ENCODE results near the gene KIF3C. TPM values are rescaled to one million over a fixed set of nuclear protein-coding genes. Genes with fewer than 3 reads are reported as not detected.

Gene KIF3C
- total and polyA plus RNA-seq, 2 of the 8 experiments (the other 6 are each of a cell fraction or from before 2014, with no cell fraction given), result 13.4 to 58.1 TPM

GRCh38 chr2:25895018-25895417 lies 87.3 kb downstream of the KIF3C start:
- Histone ChIP-seq H3K4me1 (replicated peaks in 1 of 4; ENCODE audit: control insufficient read depth in 3 of 4, insufficient read depth in 4 of 4, low read length in 3 of 4) (peaks cover 0 to 2% (median under 1%) of the 10 kb centered on the region in 4 experiments; a peak in 2 of 7 replicates), H2BK12ac (ENCODE audit: low read depth, low read length) (no peak overlapping the region), H3K27ac (ENCODE audit: low read depth, low read length) (no peak overlapping the region), H4K8ac (ENCODE audit: extremely low read depth, insufficient read depth, low read length) (no peak overlapping the region), H3K9ac (replicated peaks in 1 of 4; ENCODE audit: extremely low read depth in 1 of 4, low read depth in 3 of 4, low read length in 3 of 4) (no peak overlapping the region), H3K23me2 (ENCODE audit: low read depth, low read length) (no peaks in the 10 kb centered on the region; the same call in 1 of the 2 replicates), H3K23ac (ENCODE audit: insufficient read length) (no peak overlapping the region), H2BK5ac (ENCODE audit: low read depth, low read length) (no peak overlapping the region), H4K20me1 (replicated peaks in 1 of 2; ENCODE audit: control insufficient read depth in 1 of 2, insufficient read depth in 2 of 2, low read length in 2 of 2) (no peaks in the 10 kb centered on the region), H4K91ac (replicated peaks; ENCODE audit: insufficient read length, low read length) (no peak overlapping the region), H2AFZ (ENCODE audit: low read length) (no peak overlapping the region), H3K36me3 (ENCODE audit: control insufficient read depth in 2 of 4, insufficient read depth in 4 of 4, low read length in 3 of 4) (no peaks in the 10 kb centered on the region), H3K4me2 (ENCODE audit: insufficient read depth in 1 of 2, low read depth in 2 of 2, low read length in 2 of 2) (no peak overlapping the region), H3K18ac (ENCODE audit: extremely low read depth, low read length) (no peak overlapping the region), H4K5ac (ENCODE audit: insufficient read length, low read depth, low read length) (no peak overlapping the region), H3K9me3 (ENCODE audit: insufficient read depth in 2 of 2, low read depth in 1 of 2, low read length in 1 of 2) (no peaks in the 10 kb centered on the region), H2AK5ac (ENCODE audit: low read depth, low read length) (no peak overlapping the region), H3K79me1 (ENCODE audit: low read depth, low read length) (no peaks in the 10 kb centered on the region), H2BK15ac (ENCODE audit: low read length) (no peak overlapping the region), H3K56ac (replicated peaks; ENCODE audit: insufficient read length, low read depth, low read length) (no peak overlapping the region), H2BK120ac (replicated peaks; ENCODE audit: low read depth, low read length) (no peak overlapping the region), H3K14ac (ENCODE audit: insufficient read length) (no peak overlapping the region), H3K27me3 (replicated peaks in 1 of 4; ENCODE audit: control insufficient read depth in 3 of 4, extremely low read depth in 1 of 4, insufficient read depth in 3 of 4, low read length in 3 of 4) (no peaks in the 10 kb centered on the region), H3K79me2 (ENCODE audit: control insufficient read depth in 1 of 2, insufficient read depth in 2 of 2, low read length in 2 of 2) (no peaks in the 10 kb centered on the region), H2BK20ac (ENCODE audit: low read length) (no peak overlapping the region), H3K4me3 (ENCODE audit: extremely low read depth in 1 of 4, insufficient read depth in 2 of 4, low read depth in 3 of 4, low read length in 4 of 4) (no peak overlapping the region), H3K4ac (replicated peaks; ENCODE audit: insufficient read length, low read depth, low read length) (no peak overlapping the region)
- POLR2A ChIA-PET (ENCODE audit: partially characterized antibody), result interaction anchor here (1.1 to 2.5 kb wide), 3 partner anchors 12 to 138 kb away, joined by 3 to 14 read pairs (median 4); partner anchors contain the start of genes ASXL2 and RAB10
- CTCF ChIA-PET (ENCODE audit: partially characterized antibody), result interaction anchor here (0.6 to 2.0 kb wide), 5 partner anchors 11 to 341 kb away, joined by 3 to 5 read pairs (median 3); no protein-coding TSS in a partner anchor
- FAIRE-seq (no peak), DNase-seq (ENCODE audit: low read depth in 1 of 2, low spot score in 2 of 2) (no peak)
- WGBS, 2 experiments (ENCODE audit: extremely low coverage in 1 of 2, insufficient coverage in 1 of 2, insufficient read length in 1 of 2, insufficient replicate concordance in 2 of 2, low coverage in 1 of 2, low lambda C conversion rate in 2 of 2, missing lambda C conversion rate in 1 of 2), result 87% methylated on average over 7 of the region's 7 CpGs; no CpG with 5 or more reads in 1 of the 2 experiments
- TF ChIP-seq KDM1A (IDR thresholded peaks at IDR 0.05; ENCODE audit: borderline replicate concordance, low read length) (no peak), POLR2A (IDR thresholded peaks at IDR 0.05; ENCODE audit: control extremely low read depth in 1 of 2, low read depth in 2 of 2, low read length in 2 of 2) (no peak), SUZ12 (IDR thresholded peaks at IDR 0.05; ENCODE audit: low read length) (no peak), KDM4A (IDR thresholded peaks at IDR 0.05; ENCODE audit: low read depth, low read length, severe bottlenecking) (no peak), TEAD4 (IDR thresholded peaks at IDR 0.05; ENCODE audit: low read depth, low read length) (no peak), TCF12 (IDR thresholded peaks at IDR 0.05; ENCODE audit: low read depth, low read length) (no peak), EGR1 (IDR thresholded peaks at IDR 0.05; ENCODE audit: borderline replicate concordance, low read depth, low read length) (no peak), CEBPB (IDR thresholded peaks at IDR 0.05; ENCODE audit: low read depth, low read length) (no peak), BRCA1 (IDR thresholded peaks at IDR 0.05; ENCODE audit: low read depth, low read length) (no peak), FOSL1 (IDR thresholded peaks at IDR 0.05; ENCODE audit: insufficient read depth, low read depth, low read length) (no peak), POU5F1 (IDR thresholded peaks at IDR 0.05; ENCODE audit: low read depth, low read length) (no peak), JUN (IDR thresholded peaks at IDR 0.05; ENCODE audit: low read depth, low read length) (no peak), POLR2AphosphoS5 (IDR thresholded peaks at IDR 0.05; ENCODE audit: low read depth, low read length) (no peak), BCL11A (IDR thresholded peaks at IDR 0.05; ENCODE audit: low read depth in 2 of 2, low read length in 2 of 2) (no peak)

Data from H1 (cell line).